ENCODE results near the gene GLIPR1.
"Not testable (repeated sequence)": the region's sequence is repeated elsewhere in the genome, so short reads cannot be mapped to it uniquely, and the experiment has no call there.

GLIPR1 gene

GRCh38 chr12:75480469-75480949 is at the start of gene GLIPR1:
GLIPR1 (plus strand) TSS chr12:75480755; CDS start chr12:75480881, 126 bp downstream.
- no peak for DNase-seq

- no peak for DNase-seq
Observed at GRCh38 chr12:75432924-75433323, 47.6 kb upstream of the GLIPR1 start.

- no peak for DNase-seq
Observed at GRCh38 chr12:75437564-75437963, 43.0 kb upstream of the GLIPR1 start.

- no peak for DNase-seq
Observed at GRCh38 chr12:75438059-75438754, 42.3 kb upstream of the GLIPR1 start.

- no peak for DNase-seq
Observed at GRCh38 chr12:75439048-75439447, 41.5 kb upstream of the GLIPR1 start.

GRCh38 chr12:75439930-75440329 is 40.6 kb upstream of the GLIPR1 start:
- no peak for DNase-seq

- not testable (repeated sequence) for DNase-seq
Observed at GRCh38 chr12:75441687-75442449, 38.7 kb upstream of the GLIPR1 start.

- not testable (repeated sequence) for DNase-seq
Observed at GRCh38 chr12:75442454-75442853, 38.1 kb upstream of the GLIPR1 start.

GRCh38 chr12:75443709-75444108 is 36.8 kb upstream of the GLIPR1 start:
- DNase-seq: no peak

GRCh38 chr12:75444429-75445136 is 36.0 kb upstream of the GLIPR1 start:
- DNase-seq: no peak

- not testable (repeated sequence) for DNase-seq
Observed at GRCh38 chr12:75445137-75445507, 35.4 kb upstream of the GLIPR1 start.

GRCh38 chr12:75446857-75447256 is 33.7 kb upstream of the GLIPR1 start:
- DNase-seq: no peak

GRCh38 chr12:75447691-75448393 is 32.7 kb upstream of the GLIPR1 start:
- DNase-seq: no peak

- no peak for DNase-seq
Observed at GRCh38 chr12:75452675-75453330, 27.8 kb upstream of the GLIPR1 start.

- no peak for DNase-seq
Observed at GRCh38 chr12:75455839-75456238, 24.7 kb upstream of the GLIPR1 start.

- no peak for DNase-seq
Observed at GRCh38 chr12:75457191-75457590, 23.4 kb upstream of the GLIPR1 start.

- not testable (repeated sequence) for DNase-seq
Observed at GRCh38 chr12:75457866-75458265, 22.7 kb upstream of the GLIPR1 start.

GRCh38 chr12:75459755-75460154 is 20.8 kb upstream of the GLIPR1 start:
- no peak for DNase-seq

- no peak for DNase-seq
Observed at GRCh38 chr12:75460204-75460603, 20.4 kb upstream of the GLIPR1 start.

- no peak for DNase-seq
Observed at GRCh38 chr12:75471902-75472890, 8.4 kb upstream of the GLIPR1 start.

- DNase-seq: no peak
Observed at GRCh38 chr12:75474116-75474515, 6.4 kb upstream of the GLIPR1 start.
